Stimulated activated CD8-positive, alpha-beta memory T cell treated with anti-CD3 and anti-CD28 coated beads, Interleukin-4, amount 100 ng/mL, for 48 hours (primary cell): Measurements from ENCODE around the gene POU2F3.

Experiments
- DNase-seq: peaks from one replicate; pipeline ENCODE4 v3.0.0-alpha.2; 2020

POU2F3 gene

GRCh38 chr11:120346233-120346632 is 106.3 kb downstream of the POU2F3 start:
- no peak for DNase-seq

- no peak for DNase-seq
Measured at GRCh38 chr11:120350637-120351036, 110.7 kb downstream of the POU2F3 start.

- DNase-seq: no peak
Measured at GRCh38 chr11:120352405-120352804, 112.5 kb downstream of the POU2F3 start.

- no peak for DNase-seq
Measured at GRCh38 chr11:120354068-120354467, 114.1 kb downstream of the POU2F3 start.

- DNase-seq: no peak
Measured at GRCh38 chr11:120354779-120355178, 114.8 kb downstream of the POU2F3 start.

GRCh38 chr11:120357620-120358019 is 117.7 kb downstream of the POU2F3 start:
- no peak for DNase-seq

- DNase-seq: no peak
Measured at GRCh38 chr11:120358729-120359128, 118.8 kb downstream of the POU2F3 start.

GRCh38 chr11:120363436-120363835 is 123.5 kb downstream of the POU2F3 start:
- DNase-seq: no peak

- no peak for DNase-seq
Measured at GRCh38 chr11:120365512-120365911, 125.6 kb downstream of the POU2F3 start.
